ENCODE results near the gene CBX8.

The CBX8 gene

GRCh38 chr17:79819534-79820276 lies 22.8 kb upstream of the CBX8 start:
- DNase-seq (ENCODE audit: low spot score) = no peak

- DNase-seq (ENCODE audit: low spot score) = no peak
These were observed 22.2 kb upstream of the CBX8 start for GRCh38 chr17:79819085-79819484.

GRCh38 chr17:79818026-79818758 lies 21.3 kb upstream of the CBX8 start:
- no peak for DNase-seq (ENCODE audit: low spot score)

GRCh38 chr17:79815836-79816461 lies 19.1 kb upstream of the CBX8 start:
- no peak for DNase-seq (ENCODE audit: low spot score)

GRCh38 chr17:79814974-79815835 lies 18.3 kb upstream of the CBX8 start:
- no peak for DNase-seq (ENCODE audit: low spot score)

- no peak for DNase-seq (ENCODE audit: low spot score)
These were observed 17.5 kb upstream of the CBX8 start for GRCh38 chr17:79814127-79814973.

GRCh38 chr17:79813297-79814126 lies 16.6 kb upstream of the CBX8 start:
- no peak for DNase-seq (ENCODE audit: low spot score)

GRCh38 chr17:79812353-79813258 lies 15.7 kb upstream of the CBX8 start:
- no peak for DNase-seq (ENCODE audit: low spot score)

- DNase-seq (ENCODE audit: low spot score) = no peak
These were observed 15.0 kb upstream of the CBX8 start for GRCh38 chr17:79811868-79812352.

- DNase-seq (ENCODE audit: low spot score) = peak; percentile 21
These were observed 14.4 kb upstream of the CBX8 start for GRCh38 chr17:79811011-79811867.

GRCh38 chr17:79810130-79811010 lies 13.5 kb upstream of the CBX8 start:
- DNase-seq (ENCODE audit: low spot score) = peak; percentile 69

- no peak for DNase-seq (ENCODE audit: low spot score)
These were observed 12.8 kb upstream of the CBX8 start for GRCh38 chr17:79809530-79810129.

- peak; percentile 42 for DNase-seq (ENCODE audit: low spot score)
These were observed 12.1 kb upstream of the CBX8 start for GRCh38 chr17:79808763-79809529.

- DNase-seq (ENCODE audit: low spot score) = no peak
These were observed 10.2 kb upstream of the CBX8 start for GRCh38 chr17:79806863-79807720.

GRCh38 chr17:79806446-79806760 lies 9.5 kb upstream of the CBX8 start:
- no peak for DNase-seq (ENCODE audit: low spot score)
